Measurements from ENCODE around the gene FARS2. TPM values are rescaled to one million over a fixed set of nuclear protein-coding genes. Genes with fewer than 3 reads are reported as not detected.

FARS2 gene
- total RNA-seq, 1 experiment from 2014 or later, result 13.8 TPM

DNA sequence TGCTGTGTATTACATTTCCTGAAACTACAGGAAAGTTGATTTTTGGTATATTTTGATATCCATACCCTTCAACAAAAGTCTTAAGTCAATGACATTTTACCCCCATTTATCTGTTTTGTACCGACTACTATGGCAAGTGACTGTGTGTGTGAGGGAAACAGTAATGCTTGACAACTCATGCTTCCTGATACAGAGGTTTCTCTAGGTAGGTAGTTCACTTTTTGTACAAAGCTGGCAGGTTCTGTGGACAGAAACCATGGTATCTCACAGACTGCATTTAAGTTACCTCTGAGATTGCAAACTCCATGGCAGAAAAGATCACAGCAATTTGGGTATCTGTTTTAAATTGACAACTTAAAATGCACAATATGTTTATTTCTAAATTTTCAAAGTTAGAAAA, 28.8 kb downstream of the FARS2 start:
- Histone ChIP-seq H3K27ac (ENCODE audit: low read depth, low read length) (no peak overlapping the region), H3K9me2 (ENCODE audit: insufficient read depth) (no peaks in the 10 kb centered on the region), H3K4me1 (ENCODE audit: control insufficient read depth in 1 of 2, insufficient read depth in 2 of 2, low read length in 2 of 2) (peaks cover 0 to 16% of the 10 kb centered on the region in 2 experiments; a peak in 2 of 4 replicates), H4K20me1 (ENCODE audit: insufficient read depth) (no peaks in the 10 kb centered on the region), H3K4me2 (ENCODE audit: low read length) (no peak overlapping the region), H3K36me3 (ENCODE audit: control insufficient read depth in 1 of 2, insufficient read depth in 2 of 2, low read length in 2 of 2) (no peaks in the 10 kb centered on the region), H3K9ac (ENCODE audit: low read length) (no peak overlapping the region), H3K79me2 (ENCODE audit: insufficient read depth, low read length) (no peaks in the 10 kb centered on the region), H3K27me3 (ENCODE audit: insufficient read depth, low read length) (no peaks in the 10 kb centered on the region), H3K9me3 (ENCODE audit: control insufficient read depth in 1 of 2, insufficient read depth in 1 of 2, low read depth in 1 of 2, low read length in 2 of 2) (no peaks in the 10 kb centered on the region), H2AFZ (ENCODE audit: low read depth, low read length, poor library complexity, severe bottlenecking) (no peak overlapping the region), H3K4me3 (replicated peaks in 1 of 2; ENCODE audit: low read depth in 1 of 2, low read length in 2 of 2) (no peak overlapping the region)
- ChIA-PET RAD21 (ENCODE audit: low non-redundant PET in 1 of 2, low total read pairs in 2 of 2, uncharacterized antibody in 2 of 2, unreplicated experiment in 2 of 2) (no interaction called here), POLR2A (no interaction called here), CTCF (no interaction called here)
- DNase-seq (ENCODE audit: low read depth, low spot score), result no peak
- TF ChIP-seq, protein P1, sequence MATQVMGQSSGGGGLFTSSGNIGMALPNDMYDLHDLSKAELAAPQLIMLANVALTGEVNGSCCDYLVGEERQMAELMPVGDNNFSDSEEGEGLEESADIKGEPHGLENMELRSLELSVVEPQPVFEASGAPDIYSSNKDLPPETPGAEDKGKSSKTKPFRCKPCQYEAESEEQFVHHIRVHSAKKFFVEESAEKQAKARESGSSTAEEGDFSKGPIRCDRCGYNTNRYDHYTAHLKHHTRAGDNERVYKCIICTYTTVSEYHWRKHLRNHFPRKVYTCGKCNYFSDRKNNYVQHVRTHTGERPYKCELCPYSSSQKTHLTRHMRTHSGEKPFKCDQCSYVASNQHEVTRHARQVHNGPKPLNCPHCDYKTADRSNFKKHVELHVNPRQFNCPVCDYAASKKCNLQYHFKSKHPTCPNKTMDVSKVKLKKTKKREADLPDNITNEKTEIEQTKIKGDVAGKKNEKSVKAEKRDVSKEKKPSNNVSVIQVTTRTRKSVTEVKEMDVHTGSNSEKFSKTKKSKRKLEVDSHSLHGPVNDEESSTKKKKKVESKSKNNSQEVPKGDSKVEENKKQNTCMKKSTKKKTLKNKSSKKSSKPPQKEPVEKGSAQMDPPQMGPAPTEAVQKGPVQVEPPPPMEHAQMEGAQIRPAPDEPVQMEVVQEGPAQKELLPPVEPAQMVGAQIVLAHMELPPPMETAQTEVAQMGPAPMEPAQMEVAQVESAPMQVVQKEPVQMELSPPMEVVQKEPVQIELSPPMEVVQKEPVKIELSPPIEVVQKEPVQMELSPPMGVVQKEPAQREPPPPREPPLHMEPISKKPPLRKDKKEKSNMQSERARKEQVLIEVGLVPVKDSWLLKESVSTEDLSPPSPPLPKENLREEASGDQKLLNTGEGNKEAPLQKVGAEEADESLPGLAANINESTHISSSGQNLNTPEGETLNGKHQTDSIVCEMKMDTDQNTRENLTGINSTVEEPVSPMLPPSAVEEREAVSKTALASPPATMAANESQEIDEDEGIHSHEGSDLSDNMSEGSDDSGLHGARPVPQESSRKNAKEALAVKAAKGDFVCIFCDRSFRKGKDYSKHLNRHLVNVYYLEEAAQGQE (IDR thresholded peaks at IDR 0.05; ENCODE audit: low read depth), result no peak
- intact Hi-C loops (cut with micrococcal nuclease), result no loop called here
- BruUV-seq (replicated peaks), result no TSS peak
- no peak for ATAC-seq

DNA sequence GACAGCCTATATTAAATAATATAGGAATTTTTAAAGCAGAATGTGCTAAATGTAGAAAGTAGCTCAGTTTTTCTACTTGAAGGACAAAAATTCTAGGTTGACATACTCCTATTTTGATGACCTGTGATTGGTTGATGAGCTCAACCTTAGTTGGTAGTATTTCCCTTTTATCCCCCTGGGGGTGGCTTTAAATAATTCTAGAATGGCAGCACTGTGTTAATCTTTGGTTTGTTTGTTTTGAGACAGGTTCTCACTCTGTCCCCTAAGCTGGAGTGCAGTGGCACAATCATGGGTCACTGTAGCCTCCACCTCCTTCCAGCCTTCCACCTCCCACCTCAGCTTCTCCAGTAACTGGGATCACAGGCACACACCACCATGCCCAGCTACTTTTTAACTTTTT, 29.2 kb downstream of the FARS2 start:
- POLR2A ChIA-PET, result no interaction called here
- intact Hi-C loops (cut with micrococcal nuclease), result no loop called here

More for the DNA sequence above, 29.2 kb downstream of the FARS2 start:
- Histone ChIP-seq H3K9ac (ENCODE audit: low read length) (no peak overlapping the region), H3K4me2 (ENCODE audit: low read length) (no peak overlapping the region), H3K4me3 (replicated peaks in 1 of 2; ENCODE audit: low read depth in 1 of 2, low read length in 2 of 2) (no peak overlapping the region), H3K9me3 (ENCODE audit: control insufficient read depth in 1 of 2, insufficient read depth in 1 of 2, low read depth in 1 of 2, low read length in 2 of 2) (no peaks in the 10 kb centered on the region), H3K36me3 (ENCODE audit: control insufficient read depth in 1 of 2, insufficient read depth in 2 of 2, low read length in 2 of 2) (no peaks in the 10 kb centered on the region), H3K27me3 (ENCODE audit: insufficient read depth, low read length) (no peaks in the 10 kb centered on the region), H3K4me1 (ENCODE audit: control insufficient read depth in 1 of 2, insufficient read depth in 2 of 2, low read length in 2 of 2) (peaks cover 0 to 16% of the 10 kb centered on the region in 2 experiments; a peak in 2 of 4 replicates), H4K20me1 (ENCODE audit: insufficient read depth) (no peaks in the 10 kb centered on the region), H3K79me2 (ENCODE audit: insufficient read depth, low read length) (no peaks in the 10 kb centered on the region; the same call in 1 of the 2 replicates), H3K27ac (ENCODE audit: low read depth, low read length) (no peak overlapping the region), H3K9me2 (ENCODE audit: insufficient read depth) (no peaks in the 10 kb centered on the region), H2AFZ (ENCODE audit: low read depth, low read length, poor library complexity, severe bottlenecking) (no peak overlapping the region)
- BruUV-seq (replicated peaks), result no TSS peak
- ChIA-PET CTCF (no interaction called here), RAD21 (ENCODE audit: low non-redundant PET in 1 of 2, low total read pairs in 2 of 2, uncharacterized antibody in 2 of 2, unreplicated experiment in 2 of 2) (no interaction called here)
- TF ChIP-seq ZNF274 (IDR thresholded peaks at IDR 0.05; ENCODE audit: low read depth, low read length) (no peak), TCF7L2 (IDR thresholded peaks at IDR 0.05; ENCODE audit: borderline replicate concordance, extremely low read depth, insufficient read depth, insufficient read length) (no peak)
- DNase-seq (ENCODE audit: low read depth, low spot score), result no peak
- no peak for ATAC-seq

Data from HCT116 (cell line).